Measurements from ENCODE around the gene FAIM2.

The FAIM2 gene

GRCh38 chr12:49939307-49939706 lies 35.6 kb upstream of the FAIM2 start:
- no peak overlapping the region for H3K4me3 ChIP-seq (ENCODE audit: low read length)
- no peak overlapping the region for H3K9ac ChIP-seq (ENCODE audit: low read length)
- H3K4me2 ChIP-seq (ENCODE audit: low read length), result no peak overlapping the region
- no peaks in the 10 kb centered on the region for H3K79me2 ChIP-seq (ENCODE audit: low read length)
- H2AFZ ChIP-seq (ENCODE audit: low read depth, low read length), result no peak overlapping the region
- H3K4me1 ChIP-seq (ENCODE audit: low read length), result no peaks in the 10 kb centered on the region
- H4K20me1 ChIP-seq (ENCODE audit: insufficient read depth, low read length), result no peaks in the 10 kb centered on the region
- TF ChIP-seq EZH2phosphoT487 (IDR thresholded peaks at IDR 0.05; ENCODE audit: low read depth) (no peak), CTCF (IDR thresholded peaks at IDR 0.05; ENCODE audit: low read depth, low read length) (no peak)
- H3K9me3 ChIP-seq (ENCODE audit: insufficient read depth, low read length), result no peaks in the 10 kb centered on the region
- peaks cover 7% of the 10 kb centered on the region for H3K27me3 ChIP-seq (ENCODE audit: low read depth, low read length)
- no peak overlapping the region for H3K27ac ChIP-seq (ENCODE audit: low read length)
- no peaks in the 10 kb centered on the region for H3K36me3 ChIP-seq (replicated peaks; ENCODE audit: low read depth, low read length)

GRCh38 chr12:49937639-49938300 lies 34.1 kb upstream of the FAIM2 start:
- H3K36me3 ChIP-seq (replicated peaks; ENCODE audit: low read depth, low read length), result no peaks in the 10 kb centered on the region
- TF ChIP-seq CTCF (IDR thresholded peaks at IDR 0.05; ENCODE audit: low read depth, low read length), result no peak
- no peak for TF ChIP-seq EZH2phosphoT487 (IDR thresholded peaks at IDR 0.05; ENCODE audit: low read depth)
- no peak overlapping the region for H3K9ac ChIP-seq (ENCODE audit: low read length)
- H3K4me3 ChIP-seq (ENCODE audit: low read length), result no peak overlapping the region
- H2AFZ ChIP-seq (ENCODE audit: low read depth, low read length), result no peak overlapping the region
- no peak overlapping the region for H3K4me2 ChIP-seq (ENCODE audit: low read length)
- H3K9me3 ChIP-seq (ENCODE audit: insufficient read depth, low read length), result no peaks in the 10 kb centered on the region
- no peaks in the 10 kb centered on the region for H3K4me1 ChIP-seq (ENCODE audit: low read length)
- peaks cover 7% of the 10 kb centered on the region for H3K27me3 ChIP-seq (ENCODE audit: low read depth, low read length)
- no peak overlapping the region for H3K27ac ChIP-seq (ENCODE audit: low read length)
- no peaks in the 10 kb centered on the region for H3K79me2 ChIP-seq (ENCODE audit: low read length)
- H4K20me1 ChIP-seq (ENCODE audit: insufficient read depth, low read length), result no peaks in the 10 kb centered on the region

GRCh38 chr12:49936925-49937324 lies 33.2 kb upstream of the FAIM2 start:
- no peaks in the 10 kb centered on the region for H3K36me3 ChIP-seq (replicated peaks; ENCODE audit: low read depth, low read length)
- no peak overlapping the region for H2AFZ ChIP-seq (ENCODE audit: low read depth, low read length)
- H3K9me3 ChIP-seq (ENCODE audit: insufficient read depth, low read length), result no peaks in the 10 kb centered on the region
- TF ChIP-seq CTCF (IDR thresholded peaks at IDR 0.05; ENCODE audit: low read depth, low read length) (no peak), EZH2phosphoT487 (IDR thresholded peaks at IDR 0.05; ENCODE audit: low read depth) (no peak)
- no peak overlapping the region for H3K4me3 ChIP-seq (ENCODE audit: low read length)
- H3K4me1 ChIP-seq (ENCODE audit: low read length), result no peaks in the 10 kb centered on the region
- peaks cover 7% of the 10 kb centered on the region for H3K27me3 ChIP-seq (ENCODE audit: low read depth, low read length)
- no peak overlapping the region for H3K4me2 ChIP-seq (ENCODE audit: low read length)
- no peak overlapping the region for H3K9ac ChIP-seq (ENCODE audit: low read length)
- no peaks in the 10 kb centered on the region for H3K79me2 ChIP-seq (ENCODE audit: low read length)
- H3K27ac ChIP-seq (ENCODE audit: low read length), result no peak overlapping the region
- H4K20me1 ChIP-seq (ENCODE audit: insufficient read depth, low read length), result no peaks in the 10 kb centered on the region

- Histone ChIP-seq H3K4me2 (ENCODE audit: low read length) (no peak overlapping the region), H3K9me3 (ENCODE audit: insufficient read depth, low read length) (no peaks in the 10 kb centered on the region), H3K4me1 (ENCODE audit: low read length) (no peaks in the 10 kb centered on the region), H4K20me1 (ENCODE audit: insufficient read depth, low read length) (no peaks in the 10 kb centered on the region), H3K27ac (ENCODE audit: low read length) (no peak overlapping the region), H2AFZ (ENCODE audit: low read depth, low read length) (no peak overlapping the region), H3K27me3 (ENCODE audit: low read depth, low read length) (peaks cover 17% of the 10 kb centered on the region), H3K36me3 (replicated peaks; ENCODE audit: low read depth, low read length) (no peaks in the 10 kb centered on the region), H3K79me2 (ENCODE audit: low read length) (no peaks in the 10 kb centered on the region), H3K9ac (ENCODE audit: low read length) (no peak overlapping the region), H3K4me3 (ENCODE audit: low read length) (no peak overlapping the region)
- no peak for TF ChIP-seq EZH2phosphoT487 (IDR thresholded peaks at IDR 0.05; ENCODE audit: low read depth)
- TF ChIP-seq CTCF (IDR thresholded peaks at IDR 0.05; ENCODE audit: low read depth, low read length), result no peak
These were observed 30.8 kb upstream of the FAIM2 start for GRCh38 chr12:49934505-49934904.

Data from OCI-LY3 (cell line).